HL-60 (cell line): ENCODE data around the gene TRH.

ENCODE experiments used
- GABPA ChIP-seq: IDR thresholded peaks from 2 replicates; pipeline ENCODE4 v1.6.1; 2012; ENCODE audit warnings: low read depth
- POLR2AphosphoS5 ChIP-seq: IDR thresholded peaks from 2 replicates; pipeline ENCODE4 v1.6.1; 2012; ENCODE audit warnings: low read depth
- SPI1 ChIP-seq: IDR thresholded peaks from 2 replicates; pipeline ENCODE4 v1.6.1; 2012; ENCODE audit warnings: low read depth, mild to moderate bottlenecking, borderline replicate concordance
- TF ChIP-seq, protein P1 (sequence below): IDR thresholded peaks from one replicate; pipeline ENCODE4 v1.5.1; 2011; ENCODE audit warnings: low read length, control low read depth, inconsistent platforms; ENCODE audit not compliant: insufficient read depth
- TF ChIP-seq, protein P2 (sequence below): IDR thresholded peaks from 2 replicates; pipeline ENCODE4 v1.6.1; 2012; ENCODE audit warnings: low read depth; ENCODE audit not compliant: insufficient replicate concordance

DNA sequence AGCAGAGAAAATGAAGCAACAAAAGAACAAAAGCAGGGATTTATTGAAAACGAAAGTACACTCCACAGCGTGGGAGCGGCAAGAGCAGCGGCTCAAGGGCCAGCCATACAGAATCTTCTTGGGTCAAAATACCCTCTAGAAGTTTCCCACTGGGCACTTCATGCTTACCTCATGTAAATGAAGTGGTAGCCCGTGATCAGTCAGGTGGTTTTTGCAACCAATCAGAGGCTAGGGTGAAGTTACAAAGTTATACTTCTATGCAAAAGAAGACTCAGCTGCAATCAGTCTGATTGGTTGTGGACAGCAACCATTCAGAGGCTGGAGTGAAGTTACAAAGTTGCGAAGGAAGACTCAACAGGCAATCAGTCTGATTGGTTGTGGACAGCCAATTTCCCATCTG is 37.8 kb upstream of the TRH start:
- TF ChIP-seq, protein P1, sequence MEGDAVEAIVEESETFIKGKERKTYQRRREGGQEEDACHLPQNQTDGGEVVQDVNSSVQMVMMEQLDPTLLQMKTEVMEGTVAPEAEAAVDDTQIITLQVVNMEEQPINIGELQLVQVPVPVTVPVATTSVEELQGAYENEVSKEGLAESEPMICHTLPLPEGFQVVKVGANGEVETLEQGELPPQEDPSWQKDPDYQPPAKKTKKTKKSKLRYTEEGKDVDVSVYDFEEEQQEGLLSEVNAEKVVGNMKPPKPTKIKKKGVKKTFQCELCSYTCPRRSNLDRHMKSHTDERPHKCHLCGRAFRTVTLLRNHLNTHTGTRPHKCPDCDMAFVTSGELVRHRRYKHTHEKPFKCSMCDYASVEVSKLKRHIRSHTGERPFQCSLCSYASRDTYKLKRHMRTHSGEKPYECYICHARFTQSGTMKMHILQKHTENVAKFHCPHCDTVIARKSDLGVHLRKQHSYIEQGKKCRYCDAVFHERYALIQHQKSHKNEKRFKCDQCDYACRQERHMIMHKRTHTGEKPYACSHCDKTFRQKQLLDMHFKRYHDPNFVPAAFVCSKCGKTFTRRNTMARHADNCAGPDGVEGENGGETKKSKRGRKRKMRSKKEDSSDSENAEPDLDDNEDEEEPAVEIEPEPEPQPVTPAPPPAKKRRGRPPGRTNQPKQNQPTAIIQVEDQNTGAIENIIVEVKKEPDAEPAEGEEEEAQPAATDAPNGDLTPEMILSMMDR: no peak
- TF ChIP-seq POLR2AphosphoS5 (no peak), SPI1 (no peak), GABPA (no peak)
- TF ChIP-seq, protein P2, sequence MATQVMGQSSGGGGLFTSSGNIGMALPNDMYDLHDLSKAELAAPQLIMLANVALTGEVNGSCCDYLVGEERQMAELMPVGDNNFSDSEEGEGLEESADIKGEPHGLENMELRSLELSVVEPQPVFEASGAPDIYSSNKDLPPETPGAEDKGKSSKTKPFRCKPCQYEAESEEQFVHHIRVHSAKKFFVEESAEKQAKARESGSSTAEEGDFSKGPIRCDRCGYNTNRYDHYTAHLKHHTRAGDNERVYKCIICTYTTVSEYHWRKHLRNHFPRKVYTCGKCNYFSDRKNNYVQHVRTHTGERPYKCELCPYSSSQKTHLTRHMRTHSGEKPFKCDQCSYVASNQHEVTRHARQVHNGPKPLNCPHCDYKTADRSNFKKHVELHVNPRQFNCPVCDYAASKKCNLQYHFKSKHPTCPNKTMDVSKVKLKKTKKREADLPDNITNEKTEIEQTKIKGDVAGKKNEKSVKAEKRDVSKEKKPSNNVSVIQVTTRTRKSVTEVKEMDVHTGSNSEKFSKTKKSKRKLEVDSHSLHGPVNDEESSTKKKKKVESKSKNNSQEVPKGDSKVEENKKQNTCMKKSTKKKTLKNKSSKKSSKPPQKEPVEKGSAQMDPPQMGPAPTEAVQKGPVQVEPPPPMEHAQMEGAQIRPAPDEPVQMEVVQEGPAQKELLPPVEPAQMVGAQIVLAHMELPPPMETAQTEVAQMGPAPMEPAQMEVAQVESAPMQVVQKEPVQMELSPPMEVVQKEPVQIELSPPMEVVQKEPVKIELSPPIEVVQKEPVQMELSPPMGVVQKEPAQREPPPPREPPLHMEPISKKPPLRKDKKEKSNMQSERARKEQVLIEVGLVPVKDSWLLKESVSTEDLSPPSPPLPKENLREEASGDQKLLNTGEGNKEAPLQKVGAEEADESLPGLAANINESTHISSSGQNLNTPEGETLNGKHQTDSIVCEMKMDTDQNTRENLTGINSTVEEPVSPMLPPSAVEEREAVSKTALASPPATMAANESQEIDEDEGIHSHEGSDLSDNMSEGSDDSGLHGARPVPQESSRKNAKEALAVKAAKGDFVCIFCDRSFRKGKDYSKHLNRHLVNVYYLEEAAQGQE: peak; percentile 46
